ENCODE data around the gene KIF9.

The KIF9 gene

DNA sequence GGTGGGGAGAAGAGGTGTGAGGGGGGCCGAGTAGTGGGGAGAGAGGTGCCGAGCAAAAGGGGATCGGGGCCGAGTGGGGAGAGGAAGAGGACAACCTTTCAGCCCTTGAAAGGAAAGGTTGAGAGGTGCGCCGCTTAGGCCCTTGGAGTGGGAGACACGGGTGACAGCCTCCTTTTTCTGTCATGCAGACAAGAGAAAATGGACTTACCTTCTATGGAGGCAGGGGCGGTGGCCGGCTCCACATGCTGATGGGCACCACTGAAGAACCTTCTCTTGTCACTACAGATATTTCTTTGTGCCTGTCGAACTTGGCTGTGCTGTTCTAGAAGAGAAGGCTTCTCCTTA, 566 bp upstream of the KIF9 start:
- Histone ChIP-seq H3K4me2 (ENCODE audit: low read depth, low read length, poor library complexity, severe bottlenecking) (peak overlapping the region; percentile 89), H2AFZ (ENCODE audit: low read length) (peak overlapping the region; percentile 98), H3K79me2 (ENCODE audit: insufficient read depth, low read length) (peaks cover 46% of the 10 kb centered on the region), H3K4me3 (ENCODE audit: low read length, poor library complexity, severe bottlenecking) (peak overlapping the region; percentile 94), H3K9ac (ENCODE audit: low read depth, low read length, poor library complexity, severe bottlenecking) (peak overlapping the region; percentile 89), H4K20me1 (ENCODE audit: insufficient read depth, low read length, poor library complexity, severe bottlenecking) (no peaks in the 10 kb centered on the region), H3K9me3 (ENCODE audit: insufficient read depth, low read depth, low read length) (no peaks in the 10 kb centered on the region), H3K9me2 (replicated peaks; ENCODE audit: low read depth, low read length) (no peaks in the 10 kb centered on the region), H3K27me3 (ENCODE audit: insufficient read depth, low read length, poor library complexity, severe bottlenecking) (no peaks in the 10 kb centered on the region), H3K36me3 (ENCODE audit: insufficient read depth, low read length) (peaks cover 4% of the 10 kb centered on the region; the same call in 1 of the 2 replicates), H3F3A (ENCODE audit: low read depth) (no peaks in the 10 kb centered on the region), H3K4me1 (ENCODE audit: insufficient read depth, low read length, poor library complexity, severe bottlenecking) (peaks cover 25% of the 10 kb centered on the region)
- TF ChIP-seq, protein P1, sequence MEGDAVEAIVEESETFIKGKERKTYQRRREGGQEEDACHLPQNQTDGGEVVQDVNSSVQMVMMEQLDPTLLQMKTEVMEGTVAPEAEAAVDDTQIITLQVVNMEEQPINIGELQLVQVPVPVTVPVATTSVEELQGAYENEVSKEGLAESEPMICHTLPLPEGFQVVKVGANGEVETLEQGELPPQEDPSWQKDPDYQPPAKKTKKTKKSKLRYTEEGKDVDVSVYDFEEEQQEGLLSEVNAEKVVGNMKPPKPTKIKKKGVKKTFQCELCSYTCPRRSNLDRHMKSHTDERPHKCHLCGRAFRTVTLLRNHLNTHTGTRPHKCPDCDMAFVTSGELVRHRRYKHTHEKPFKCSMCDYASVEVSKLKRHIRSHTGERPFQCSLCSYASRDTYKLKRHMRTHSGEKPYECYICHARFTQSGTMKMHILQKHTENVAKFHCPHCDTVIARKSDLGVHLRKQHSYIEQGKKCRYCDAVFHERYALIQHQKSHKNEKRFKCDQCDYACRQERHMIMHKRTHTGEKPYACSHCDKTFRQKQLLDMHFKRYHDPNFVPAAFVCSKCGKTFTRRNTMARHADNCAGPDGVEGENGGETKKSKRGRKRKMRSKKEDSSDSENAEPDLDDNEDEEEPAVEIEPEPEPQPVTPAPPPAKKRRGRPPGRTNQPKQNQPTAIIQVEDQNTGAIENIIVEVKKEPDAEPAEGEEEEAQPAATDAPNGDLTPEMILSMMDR (conservative IDR thresholded peaks at IDR 0.05; ENCODE audit: low read length), result no peak
- no peak for TF ChIP-seq EZH2phosphoT487 (IDR thresholded peaks at IDR 0.05; ENCODE audit: borderline replicate concordance)

- Histone ChIP-seq H3K9me3 (ENCODE audit: insufficient read depth, low read depth, low read length) (no peaks in the 10 kb centered on the region), H3K36me3 (ENCODE audit: insufficient read depth, low read length) (no peaks in the 10 kb centered on the region), H3F3A (ENCODE audit: low read depth) (no peaks in the 10 kb centered on the region), H3K9ac (ENCODE audit: low read depth, low read length, poor library complexity, severe bottlenecking) (no peak overlapping the region), H3K27me3 (ENCODE audit: insufficient read depth, low read length, poor library complexity, severe bottlenecking) (no peaks in the 10 kb centered on the region), H3K4me3 (ENCODE audit: low read length, poor library complexity, severe bottlenecking) (peak overlapping the region; percentile 20), H2AFZ (ENCODE audit: low read length) (no peak overlapping the region), H3K9me2 (replicated peaks; ENCODE audit: low read depth, low read length) (no peaks in the 10 kb centered on the region), H3K4me2 (ENCODE audit: low read depth, low read length, poor library complexity, severe bottlenecking) (peak overlapping the region; percentile 99), H3K4me1 (ENCODE audit: insufficient read depth, low read length, poor library complexity, severe bottlenecking) (peaks cover 20% of the 10 kb centered on the region), H3K79me2 (ENCODE audit: insufficient read depth, low read length) (peaks cover 26% of the 10 kb centered on the region), H4K20me1 (ENCODE audit: insufficient read depth, low read length, poor library complexity, severe bottlenecking) (no peaks in the 10 kb centered on the region)
- TF ChIP-seq EZH2phosphoT487 (IDR thresholded peaks at IDR 0.05; ENCODE audit: borderline replicate concordance), result no peak
- TF ChIP-seq, protein P1 (conservative IDR thresholded peaks at IDR 0.05; ENCODE audit: low read length), result no peak
Measured at GRCh38 chr3:47280519-47280918, 2.1 kb downstream of the KIF9 start.

DNA sequence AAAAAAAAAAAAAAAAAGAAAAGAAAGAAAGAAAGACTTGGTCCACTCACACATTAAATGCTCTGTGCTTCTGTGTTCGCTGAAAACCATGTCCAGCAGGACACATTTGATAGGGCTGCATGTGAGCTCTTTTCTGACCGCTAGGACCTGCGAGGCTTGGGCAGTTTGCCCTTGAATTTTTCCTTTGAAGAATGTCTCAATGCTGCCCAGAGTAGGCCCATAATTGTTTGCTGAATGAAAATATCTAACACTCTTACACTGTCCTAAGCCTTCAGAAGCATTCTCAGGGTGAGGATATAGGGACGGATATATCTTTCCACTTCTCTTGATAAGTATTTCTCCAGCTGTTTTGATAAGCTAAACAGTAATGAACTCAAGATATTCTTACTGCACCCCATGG, 6.0 kb downstream of the KIF9 start:
- Histone ChIP-seq H3K9me2 (replicated peaks; ENCODE audit: low read depth, low read length) (no peaks in the 10 kb centered on the region), H3F3A (ENCODE audit: low read depth) (no peaks in the 10 kb centered on the region), H2AFZ (ENCODE audit: low read length) (no peak overlapping the region), H3K27me3 (ENCODE audit: insufficient read depth, low read length, poor library complexity, severe bottlenecking) (no peaks in the 10 kb centered on the region), H4K20me1 (ENCODE audit: insufficient read depth, low read length, poor library complexity, severe bottlenecking) (no peaks in the 10 kb centered on the region), H3K36me3 (ENCODE audit: insufficient read depth, low read length) (no peaks in the 10 kb centered on the region), H3K9me3 (ENCODE audit: insufficient read depth, low read depth, low read length) (no peaks in the 10 kb centered on the region), H3K9ac (ENCODE audit: low read depth, low read length, poor library complexity, severe bottlenecking) (no peak overlapping the region), H3K4me1 (ENCODE audit: insufficient read depth, low read length, poor library complexity, severe bottlenecking) (peaks cover 11% of the 10 kb centered on the region), H3K79me2 (ENCODE audit: insufficient read depth, low read length) (no peaks in the 10 kb centered on the region), H3K4me2 (ENCODE audit: low read depth, low read length, poor library complexity, severe bottlenecking) (no peak overlapping the region), H3K4me3 (ENCODE audit: low read length, poor library complexity, severe bottlenecking) (no peak overlapping the region)
- TF ChIP-seq, protein P1 (conservative IDR thresholded peaks at IDR 0.05; ENCODE audit: low read length), result no peak
- no peak for TF ChIP-seq EZH2phosphoT487 (IDR thresholded peaks at IDR 0.05; ENCODE audit: borderline replicate concordance)
